K562 (cell line): Measurements from ENCODE around the gene CEP57. TPM values are rescaled to one million over a fixed set of nuclear protein-coding genes. Genes with fewer than 3 reads are reported as not detected.

Experiments
- ATAC-seq: fragments of 200-7000 bp; cut with Tn5 transposase; 3 replicates; pipeline ENCODE4 v1.9.1; 2020; ENCODE audit warnings: moderate library complexity
- BruUV-seq: library from RNA; stranded (reverse); fragments of 400-500 nt; replicated peaks from 2 replicates; lab custom pipeline; 2021; lab: Mats Ljungman, UMichigan
- CTCF ChIA-PET: fragments of 300-600 bp; formaldehyde crosslinking; extraction: SDS; loops from one replicate; lab custom pipeline; 2021; ENCODE audit warnings: low intra/inter-chr PET ratio; lab: Yijun Ruan, JAX
- POLR2A ChIA-PET: fragments of 300-600, 350-650 bp; sonication (Branson Sonifier 250); formaldehyde crosslinking; extraction: SDS; loops from one replicate; lab custom pipeline; 2021; ENCODE audit warnings: antibody characterized with exemption, inconsistent platforms; lab: Yijun Ruan, JAX
- DNase-seq, 4 experiments: peaks; one replicate each; pipeline versions ENCODE4 v3.0.0 to v3.0.0-alpha.2; 2011 to 2018; ENCODE audit warnings: low spot score in 3 of 4, mixed read lengths in 3 of 4; ENCODE audit errors: extremely low read depth in 1 of 4
- FAIRE-seq: peaks from 2 replicates; lab custom pipeline; 2011; peaks lifted over from hg19 to GRCh38; lab: Jason Lieb, UNC
- H2AFZ ChIP-seq: 2 replicates; pipeline ENCODE4 v1.6.0; 2011; ENCODE audit warnings: low read depth, low read length, control low read depth, inconsistent platforms
- H3K27ac ChIP-seq: fragments of 200-600 bp; 3 replicates; pipeline ENCODE4 v1.8.0; 2011; ENCODE audit warnings: low read depth, mild to moderate bottlenecking, control low read depth, inconsistent platforms, low read length, moderate library complexity, mixed read lengths; ENCODE audit errors: extremely low read depth
- H3K27me3 ChIP-seq, 2 experiments: fragments of 300-600 bp in 1 of 2; 2 replicates in 1 of 2; 3 replicates in 1 of 2; pipeline versions ENCODE4 v1.6.0 to v1.8.0; 2011; ENCODE audit warnings: inconsistent platforms in 2 of 2, low read length in 2 of 2, mild to moderate bottlenecking in 1 of 2, mixed read lengths in 1 of 2, moderate library complexity in 1 of 2; ENCODE audit not compliant: control insufficient read depth in 2 of 2, insufficient read depth in 2 of 2
- H3K36me3 ChIP-seq: fragments of 300-600 bp; 3 replicates; pipeline ENCODE4 v1.8.0; 2011; ENCODE audit warnings: mild to moderate bottlenecking, low read length, inconsistent platforms; ENCODE audit not compliant: control insufficient read depth, insufficient read depth
- H3K4me1 ChIP-seq, 2 experiments: fragments of 200-600 bp in 1 of 2; replicated peaks in 1 of 2; 2 replicates in 1 of 2; 3 replicates in 1 of 2; pipeline versions ENCODE4 v1.5.1 to v1.8.0; 2011; ENCODE audit warnings: inconsistent platforms in 2 of 2, low read length in 2 of 2, mild to moderate bottlenecking in 1 of 2, mixed read lengths in 1 of 2, moderate library complexity in 1 of 2; ENCODE audit not compliant: control insufficient read depth in 2 of 2, insufficient read depth in 2 of 2
- H3K4me2 ChIP-seq: 2 replicates; pipeline ENCODE4 v1.6.1; 2011; ENCODE audit warnings: low read length, control low read depth, inconsistent platforms, mixed read lengths; ENCODE audit not compliant: insufficient read depth
- H3K4me3 ChIP-seq: fragments of 200-600 bp; sonication (generic), shearing (Covaris generic); 2 replicates; pipeline ENCODE4 v1.5.1; 2016; ENCODE audit warnings: control low read depth, inconsistent platforms
- H3K79me2 ChIP-seq: fragments of 200-600 bp; 3 replicates; pipeline ENCODE4 v1.8.0; 2011; ENCODE audit warnings: low read length, inconsistent platforms; ENCODE audit not compliant: control insufficient read depth, insufficient read depth
- H3K9ac ChIP-seq, 2 experiments: 2 replicates each; pipeline versions ENCODE4 v1.6.0 to v1.6.1; 2011; ENCODE audit warnings: low read depth in 2 of 2, low read length in 2 of 2, control low read depth in 1 of 2, inconsistent platforms in 1 of 2, mild to moderate bottlenecking in 1 of 2, mixed read lengths in 1 of 2; ENCODE audit not compliant: insufficient read depth in 1 of 2
- H3K9me1 ChIP-seq: one replicate; pipeline ENCODE4 v1.6.0; 2011; ENCODE audit warnings: inconsistent platforms, mild to moderate bottlenecking, low read length, moderate library complexity; ENCODE audit not compliant: control insufficient read depth, insufficient read depth
- H3K9me3 ChIP-seq: replicated peaks from 2 replicates; pipeline ENCODE4 v1.5.1; 2011; ENCODE audit warnings: low read depth, low read length, inconsistent platforms; ENCODE audit not compliant: control insufficient read depth, insufficient read depth
- H4K20me1 ChIP-seq: replicated peaks from 2 replicates; pipeline ENCODE4 v1.6.1; 2011; ENCODE audit warnings: low read length, inconsistent platforms, mixed read lengths; ENCODE audit not compliant: control insufficient read depth, insufficient read depth
- CEBPB ChIP-seq: fragments of 450-650 bp; IDR thresholded peaks from 2 replicates; pipeline ENCODE4 v1.6.1; 2016; ENCODE audit warnings: missing genetic modification characterization, missing compliant biosample characterization
- KDM1A ChIP-seq, 2 experiments: fragments of 450-650 bp; IDR thresholded peaks; 2 replicates each; pipeline ENCODE4 v1.6.1; 2016; ENCODE audit warnings: mild to moderate bottlenecking in 2 of 2
- NCOA1 ChIP-seq: fragments of 450-650 bp; IDR thresholded peaks from 2 replicates; pipeline ENCODE4 v1.6.1; 2016; ENCODE audit warnings: low read depth
- SMAD1 ChIP-seq: fragments of 150-350 bp; IDR thresholded peaks from 2 replicates; pipeline ENCODE4 v1.6.1; 2014; ENCODE audit warnings: low read length, low read depth; ENCODE audit not compliant: partially characterized antibody
- TRIM28 ChIP-seq: fragments of 450-650 bp; IDR thresholded peaks from 2 replicates; pipeline ENCODE4 v1.6.1; 2017
- ZBTB40 ChIP-seq, 2 experiments: fragments of 450-650 bp in 1 of 2; sonication (generic) in 1 of 2; formaldehyde crosslinking in 1 of 2; IDR thresholded peaks; 2 replicates each; pipeline versions ENCODE4 v1.7.1 to v1.9.0; 2016 to 2022; ENCODE audit warnings: inconsistent platforms in 1 of 2, mild to moderate bottlenecking in 1 of 2, missing genetic modification reagents in 1 of 2
- ZBTB7A ChIP-seq: IDR thresholded peaks from 2 replicates; pipeline ENCODE4 v1.6.1; 2011; ENCODE audit warnings: low read depth, mild to moderate bottlenecking, low read length, moderate library complexity, borderline replicate concordance; ENCODE audit not compliant: control insufficient read depth
- WGBS: fragments of 100-300 bp; shearing (Covaris generic); methylation state at CpG from one replicate; pipeline ENCODE4 v1.1.6; 2016; ENCODE audit warnings: low coverage, mixed read lengths; ENCODE audit not compliant: insufficient coverage; ENCODE audit errors: missing lambda C conversion rate; 5-methylcytosine and 5-hydroxymethylcytosine counted together
- in situ Hi-C: fragments of 300-500 bp; cut with MboI; formaldehyde crosslinking; loops from 4 replicates; pipeline ENCODE4 v1.15.0; 2018; ENCODE audit warnings: inconsistent platforms, mixed read lengths
- intact Hi-C: fragments of 100-400 bp; cut with micrococcal nuclease; formaldehyde crosslinking; loops from 2 replicates; pipeline ENCODE4 v1.14.2; 2022
- polyA plus RNA-seq, 8 experiments: library from polyadenylated mRNA; depleted of rRNA in 4 of 8; stranded (reverse) in 5 of 8; unstranded in 3 of 8; fragments of >200 nt; fragmentation: Nextera tagmentation in 2 of 8; fragmentation: Illumina TruSeq in 1 of 8; extraction: Ambion mirVana in 2 of 8; extraction: Trizol in 1 of 8; gene quantifications; 2 replicates each; pipeline versions ENCODE4 v1.2.1 to v1.2.3, GENCODE V29; 2011 to 2014; ENCODE audit warnings: inconsistent platforms in 1 of 8, missing spikeins in 1 of 8
- total RNA-seq, 7 experiments: library from RNA; depleted of rRNA in 6 of 7; stranded (reverse); fragments of >200 nt in 6 of 7; fragmentation: Illumina TruSeq in 2 of 7; extraction: Trizol in 2 of 7; gene quantifications; 2 replicates each; pipeline versions ENCODE4 v1.2.1 to v1.2.3, GENCODE V29; 2011 to 2021; ENCODE audit warnings: low replicate concordance in 1 of 7

The CEP57 gene
- total and polyA plus RNA-seq, 9 of the 15 experiments (the other 6 are each of a cell fraction or from before 2014, with no cell fraction given), result 25.1 to 88.1 (median 65.2) TPM

GRCh38 chr11:95766701-95767100, 23.6 kb upstream of the CEP57 start:
- H3K79me2 ChIP-seq, result no peaks in the 10 kb centered on the region
- DNase-seq, result no peak
- POLR2A ChIA-PET, result interaction anchor here (0.9 kb wide), 1 partner anchor 24 kb away, joined by 6 read pairs; the partner anchor contains the start of gene CEP57
- H3K4me2 ChIP-seq, result no peak overlapping the region
- FAIRE-seq, result no peak
- H3K4me3 ChIP-seq, result no peak overlapping the region
- WGBS, result 86% methylated on average over 3 of the region's 3 CpGs
- no peak overlapping the region for H3K27ac ChIP-seq
- no peaks in the 10 kb centered on the region for H4K20me1 ChIP-seq
- no peak for TF ChIP-seq TRIM28
- TF ChIP-seq NCOA1, result no peak
- TF ChIP-seq KDM1A (IDR thresholded peaks at IDR 0.05), result no peak
- TF ChIP-seq SMAD1, result no peak
- TF ChIP-seq ZBTB7A, result no peak
- H3K9ac ChIP-seq, result no peak overlapping the region
- in situ Hi-C loops, result no loop called here
- no peaks in the 10 kb centered on the region; the same call in 1 of the 2 replicates for H3K9me3 ChIP-seq
- H3K36me3 ChIP-seq, result peaks cover 23% of the 10 kb centered on the region
- BruUV-seq, result TSS peak; percentile 12
- no peaks in the 10 kb centered on the region for H3K27me3 ChIP-seq
- H3K9me1 ChIP-seq, result no peaks in the 10 kb centered on the region
- no peaks in the 10 kb centered on the region for H3K4me1 ChIP-seq
- CTCF ChIA-PET, result no interaction called here
- intact Hi-C loops, result loop anchor here (10.0 kb wide), 2 partner anchors 402 to 702 kb away; partner anchors contain the start of gene SRSF8
- no peak overlapping the region for H2AFZ ChIP-seq
- ATAC-seq, result no peak

GRCh38 chr11:95767498-95767897, 22.8 kb upstream of the CEP57 start:
- H3K27me3 ChIP-seq, result no peaks in the 10 kb centered on the region
- ChIA-PET CTCF (no interaction called here), POLR2A (interaction anchor here (1.5 kb wide), 1 partner anchor 20 kb away, joined by 3 read pairs; no protein-coding TSS in a partner anchor)
- no peaks in the 10 kb centered on the region for H3K9me1 ChIP-seq
- H2AFZ ChIP-seq, result no peak overlapping the region
- in situ Hi-C loops (no loop called here), intact Hi-C loops (loop anchor here (10.0 kb wide), 2 partner anchors 403 to 703 kb away; partner anchors contain the start of gene SRSF8)
- no peaks in the 10 kb centered on the region for H3K79me2 ChIP-seq
- no peak overlapping the region for H3K27ac ChIP-seq
- peaks cover 31% of the 10 kb centered on the region for H3K36me3 ChIP-seq
- no TSS peak for BruUV-seq
- no peak overlapping the region for H3K4me2 ChIP-seq
- no peak for ATAC-seq
- 88% methylated on average over 1 of the region's 1 CpG for WGBS
- H3K9ac ChIP-seq, result no peak overlapping the region
- H3K9me3 ChIP-seq, result no peaks in the 10 kb centered on the region; the same call in 1 of the 2 replicates
- H3K4me3 ChIP-seq, result no peak overlapping the region
- no peak for DNase-seq
- no peaks in the 10 kb centered on the region for H3K4me1 ChIP-seq
- FAIRE-seq, result no peak
- no peaks in the 10 kb centered on the region for H4K20me1 ChIP-seq
- peak; percentile 52 for TF ChIP-seq ZBTB40 (IDR thresholded peaks at IDR 0.05)
- no peak for TF ChIP-seq ZBTB40 (CRISPR knock-in tag; IDR thresholded peaks at IDR 0.05)
- TF ChIP-seq CEBPB (tag), result peak; percentile 89
